Measurements from ENCODE around the gene UBE2Q1.

Gene UBE2Q1

DNA sequence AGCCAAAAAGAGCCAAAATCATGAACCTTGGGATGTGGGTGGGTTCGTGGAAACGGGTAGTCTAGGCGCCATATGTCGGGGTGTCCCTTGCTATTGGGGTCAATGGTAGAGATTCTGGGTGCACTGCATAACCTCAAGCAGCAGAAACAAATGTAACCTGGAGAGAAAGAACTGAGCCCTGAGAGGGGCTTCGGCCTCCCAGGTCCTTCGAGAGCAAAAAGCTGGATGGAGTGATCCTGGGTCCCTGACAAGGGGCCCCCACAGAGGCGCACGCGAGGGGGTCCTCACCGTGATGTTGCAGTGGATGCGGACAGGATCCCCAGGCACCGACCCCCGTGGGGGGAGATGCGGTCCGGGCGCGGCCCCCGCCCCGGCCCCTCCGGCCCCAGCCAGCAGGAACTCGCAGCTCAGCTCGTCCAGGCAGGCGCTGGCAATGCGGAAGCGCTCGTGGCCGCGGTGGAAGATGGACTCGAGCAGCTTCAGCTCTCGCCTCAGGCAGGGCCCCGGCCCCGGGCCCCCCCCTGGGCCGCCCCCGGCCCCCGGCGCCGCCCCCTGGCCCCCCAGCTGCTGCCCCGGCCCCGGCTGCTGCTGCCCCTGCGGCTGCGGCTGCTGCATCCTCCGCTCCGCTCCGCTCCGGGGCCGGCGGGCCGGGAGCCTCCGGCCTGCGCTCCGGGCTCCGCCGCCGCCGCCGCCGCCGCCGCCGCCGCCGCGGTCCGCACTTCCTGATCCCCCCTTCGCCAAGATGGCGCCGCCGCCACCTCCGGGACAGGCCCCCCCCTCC, at the start of gene UBE2Q1:
TSS of gene UBE2Q1 (minus strand) at position 724 of the 781 bp plus-strand sequence. CDS start at position 615, 109 bp downstream.
- FAIRE-seq, result no peak

DNA sequence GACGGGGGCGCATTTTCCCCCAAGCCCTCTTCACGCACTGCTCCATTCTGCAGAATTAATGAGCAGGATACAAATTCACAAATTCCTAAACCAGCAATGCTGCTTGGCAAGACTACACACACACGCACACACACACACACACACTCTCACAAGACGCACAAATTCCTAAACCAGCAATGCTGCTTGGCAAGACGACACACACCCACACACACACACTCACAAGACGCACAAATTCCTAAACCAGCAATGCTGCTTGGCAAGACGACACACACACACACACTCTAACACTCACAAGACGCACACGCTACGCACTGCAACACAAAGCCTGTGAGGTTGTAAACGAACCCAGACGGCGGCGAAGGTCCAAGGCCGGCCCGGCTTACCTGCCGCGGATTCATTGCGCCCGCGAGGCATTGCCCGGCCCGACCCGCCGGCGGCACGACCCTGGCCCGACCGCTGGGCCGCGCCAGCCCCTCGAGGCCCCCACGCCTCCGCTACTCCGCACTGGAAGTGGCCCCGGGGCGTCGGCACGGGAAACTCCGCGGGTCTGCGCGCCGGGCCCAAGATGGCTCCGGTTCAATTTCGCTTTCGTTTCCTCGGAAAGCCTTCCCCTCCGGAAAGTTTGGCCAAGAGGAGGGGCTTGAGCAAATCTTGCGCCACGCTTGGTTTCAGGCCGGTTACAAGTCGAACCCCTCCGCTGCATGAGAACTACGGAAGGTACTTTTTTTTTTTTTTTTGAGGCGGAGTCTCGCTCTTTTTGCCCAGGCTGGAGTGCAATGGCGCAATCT, 49.3 kb upstream of the UBE2Q1 start, which contains the start of gene ADAR:
TSS of gene ADAR (minus strand) at position 578 of the 788 bp plus-strand sequence. CDS start at position 398, 180 bp downstream.
- peak; percentile 81 for FAIRE-seq

DNA sequence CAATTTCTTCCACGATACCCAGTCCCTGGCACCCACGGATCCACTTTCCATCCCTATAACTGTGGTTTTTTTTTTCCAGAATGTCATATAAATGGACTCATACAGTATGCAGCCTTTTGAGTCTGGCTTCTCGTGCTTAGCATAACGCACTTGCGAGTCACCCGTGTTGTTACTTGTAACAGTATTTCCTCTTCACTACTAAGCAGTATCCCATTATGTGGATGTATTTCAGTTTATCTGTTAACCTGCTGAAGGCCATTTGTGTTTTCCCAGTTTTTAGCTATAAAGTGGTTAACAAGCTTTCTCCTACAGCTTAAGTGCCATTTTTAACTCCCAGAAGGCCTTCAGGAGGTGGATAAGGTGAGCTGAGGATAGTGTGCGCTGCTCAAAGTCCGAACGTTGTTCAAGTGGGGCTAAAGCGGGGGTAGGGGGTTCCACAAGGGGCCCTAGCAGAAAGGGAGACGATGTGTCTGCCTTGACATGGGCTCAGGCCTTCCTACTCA, 48.7 kb upstream of the UBE2Q1 start:
- no peak for FAIRE-seq

DNA sequence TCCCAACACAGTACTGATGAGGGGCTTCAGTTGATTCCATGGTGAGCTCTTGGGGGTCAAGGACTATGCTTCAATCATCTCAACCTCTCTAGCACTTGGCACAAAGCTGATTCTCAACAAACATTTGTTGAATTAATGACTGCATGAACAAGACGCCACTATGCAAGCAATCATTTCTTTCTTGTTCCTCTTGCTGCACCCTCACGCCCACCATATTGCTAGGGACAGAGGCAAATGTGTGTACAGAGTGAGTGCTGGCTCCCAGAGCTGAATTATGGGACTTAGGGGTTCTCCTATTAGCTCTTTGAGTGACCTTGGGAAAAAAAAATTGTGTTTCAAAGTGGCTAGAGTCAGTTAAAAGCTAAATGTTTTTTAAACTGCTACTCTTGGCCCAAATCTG, 47.1 kb upstream of the UBE2Q1 start:
- no peak for FAIRE-seq

DNA sequence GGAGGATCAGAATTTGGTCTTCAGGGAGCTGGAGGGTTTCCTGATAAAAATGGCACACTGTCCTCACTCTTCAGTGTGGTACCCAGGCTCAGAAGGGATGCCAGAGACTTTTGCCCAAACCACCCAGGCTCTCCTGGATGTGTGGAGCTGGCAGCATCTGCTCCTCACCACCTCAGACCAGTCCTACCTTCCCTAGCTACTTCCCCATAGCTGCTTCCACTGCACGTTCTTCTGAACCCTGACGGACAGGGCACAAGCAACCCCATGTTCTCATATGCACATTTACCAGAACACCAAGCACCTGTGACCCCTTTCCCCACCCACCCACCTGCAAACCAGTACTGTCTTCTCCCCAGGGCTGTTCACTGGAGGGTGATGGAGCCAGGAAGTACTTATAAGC, 44.9 kb upstream of the UBE2Q1 start:
- no peak for FAIRE-seq

DNA sequence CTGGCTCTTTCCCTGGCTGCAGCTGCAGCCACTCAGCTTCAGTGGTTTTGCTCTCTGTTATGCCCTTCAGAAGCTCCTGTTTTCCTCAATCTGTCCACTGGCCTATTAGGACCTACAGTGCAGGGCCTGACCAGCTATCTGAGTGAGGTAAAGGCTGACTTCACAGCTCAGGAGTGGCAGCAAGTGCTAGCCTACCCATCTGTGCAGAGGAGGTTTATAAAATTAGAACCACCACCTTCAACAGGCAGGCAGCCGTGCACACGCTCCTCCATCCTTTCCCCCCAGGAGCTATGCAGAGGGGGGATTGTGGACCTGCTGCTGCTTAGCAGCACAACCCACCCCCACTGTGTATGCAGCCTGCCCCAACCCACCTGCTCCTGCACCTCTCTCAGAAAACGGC, 41.2 kb upstream of the UBE2Q1 start:
- no peak for FAIRE-seq

DNA sequence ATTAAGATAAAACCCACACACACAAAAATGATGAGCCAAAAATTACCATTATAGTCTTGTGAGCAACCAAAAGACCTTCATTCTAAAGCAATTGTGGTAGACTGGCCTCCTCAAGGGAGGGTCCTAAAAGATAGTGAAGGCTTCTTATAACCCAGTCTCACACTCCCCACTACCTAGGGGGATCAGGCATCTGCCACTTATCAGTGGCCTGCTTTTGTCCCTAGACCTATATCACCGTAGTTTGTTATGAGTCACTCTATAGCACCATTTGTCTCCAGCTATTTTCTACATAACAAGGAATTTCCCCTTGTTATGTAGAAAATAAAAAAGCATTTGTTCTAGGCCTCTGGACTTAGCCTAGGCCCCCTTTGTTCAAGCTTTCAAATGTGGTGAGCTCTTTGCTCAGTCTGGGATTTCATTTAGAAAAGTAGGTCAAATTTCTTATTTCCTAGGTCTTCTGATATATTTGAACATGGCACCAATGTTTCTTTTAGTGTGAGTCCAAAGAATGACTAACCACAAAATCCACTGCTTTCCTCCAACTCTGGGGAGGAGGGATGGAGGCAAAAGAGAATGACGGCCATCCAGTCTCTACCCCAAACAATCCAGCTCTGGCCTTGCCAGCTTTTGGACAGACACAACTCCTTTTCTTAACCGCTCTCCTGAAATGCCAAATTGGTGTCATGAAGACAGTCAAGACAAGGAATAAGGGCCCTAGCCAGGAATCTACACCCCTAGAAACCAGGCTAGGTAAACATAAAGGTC, 40.6 kb upstream of the UBE2Q1 start:
- FAIRE-seq, result no peak

DNA sequence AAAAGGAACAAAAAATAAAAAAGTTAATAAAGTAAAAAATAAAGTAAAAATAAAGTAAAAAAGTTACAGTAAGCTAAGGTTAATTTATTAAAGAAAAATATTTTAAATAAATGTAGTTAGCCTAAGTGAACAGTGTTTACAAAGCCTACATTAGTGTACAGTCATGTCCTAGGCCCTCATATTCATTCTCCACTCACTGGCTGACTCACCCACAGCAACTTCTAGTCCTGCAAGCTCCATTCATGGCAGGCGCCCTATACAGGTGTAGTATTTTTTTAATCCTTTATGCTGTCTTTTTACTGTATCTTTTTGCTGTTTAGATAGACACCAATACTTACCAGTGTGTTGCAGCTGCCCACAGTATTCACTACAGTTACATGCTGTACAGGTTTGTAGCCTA, 37.2 kb upstream of the UBE2Q1 start:
- FAIRE-seq, result peak; percentile 94

DNA sequence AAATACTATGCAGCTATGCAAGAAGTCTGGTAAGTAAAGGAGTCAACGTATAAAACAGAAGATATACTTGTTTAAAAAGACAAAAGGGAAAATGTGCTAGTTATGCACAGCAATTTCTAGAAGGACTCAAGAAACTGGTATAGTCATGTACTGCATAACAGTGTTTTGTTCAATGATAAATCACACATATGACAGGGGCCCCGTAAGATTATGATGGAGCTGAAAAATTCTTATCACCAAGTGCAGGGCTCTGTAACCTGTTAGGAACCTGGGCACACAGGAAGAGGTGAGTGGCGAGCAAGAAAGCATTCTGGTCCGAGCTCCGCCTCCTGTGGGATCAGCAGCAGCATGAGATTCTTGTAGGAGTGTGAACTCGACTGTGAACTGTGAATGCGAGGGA, 36.3 kb upstream of the UBE2Q1 start:
- no peak for FAIRE-seq

DNA sequence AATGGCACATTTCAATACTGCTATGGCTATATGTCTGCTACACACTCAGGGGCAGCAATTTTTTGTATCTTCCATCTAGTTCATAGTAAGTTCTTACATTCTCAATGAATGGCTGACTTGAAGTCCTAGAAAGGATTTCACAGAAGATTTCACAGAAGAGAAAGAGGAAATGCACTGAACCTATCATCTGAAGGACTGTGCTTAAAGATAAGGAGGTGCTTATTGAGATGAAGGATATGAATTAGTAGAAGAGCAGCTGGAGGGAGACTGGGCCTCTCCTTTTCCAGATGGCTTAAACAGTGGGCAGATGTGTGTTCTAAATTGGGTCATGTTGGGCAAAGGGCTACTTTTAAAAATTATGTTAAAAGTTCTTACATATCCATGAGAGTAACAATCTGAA, 34.9 kb upstream of the UBE2Q1 start:
- FAIRE-seq, result no peak

DNA sequence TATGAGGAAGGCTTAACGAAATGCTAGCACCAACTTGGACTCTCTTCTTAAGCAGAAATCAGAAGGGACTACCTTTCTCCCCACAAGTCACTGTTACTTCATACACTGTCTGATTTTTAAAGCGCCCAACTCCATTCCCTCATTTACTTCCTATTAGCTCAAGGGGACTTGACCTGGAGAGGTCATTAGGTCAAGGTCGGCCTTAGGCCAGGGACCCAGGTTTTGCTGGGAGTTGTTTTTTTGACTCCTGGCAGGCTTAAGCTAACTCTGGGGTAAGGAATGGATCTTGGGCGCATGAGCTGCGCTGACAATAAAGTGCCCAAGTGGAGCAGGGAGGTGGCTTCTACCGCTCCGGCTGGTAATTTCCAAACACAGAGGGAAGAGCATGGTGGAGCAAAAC, 32.7 kb upstream of the UBE2Q1 start:
- no peak for FAIRE-seq

DNA sequence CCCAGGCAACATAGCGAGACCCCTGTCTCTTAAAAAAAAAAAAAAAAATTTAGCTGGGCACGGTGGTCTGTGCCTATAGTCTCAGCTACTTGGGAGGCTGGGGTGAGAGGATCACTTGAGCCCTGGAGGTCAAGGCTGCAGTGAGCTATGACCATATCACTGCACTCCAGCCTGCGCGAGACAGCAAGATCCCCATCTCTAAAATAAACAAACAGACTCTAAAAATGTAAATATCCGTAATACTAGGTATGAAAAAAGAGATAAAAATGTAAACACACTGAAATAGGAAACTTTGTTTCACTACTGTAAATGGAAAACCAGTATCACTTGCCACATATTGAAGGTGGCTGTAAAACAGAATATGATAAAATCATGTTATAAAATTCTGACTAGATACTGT, 32.3 kb upstream of the UBE2Q1 start:
- FAIRE-seq, result no peak

DNA sequence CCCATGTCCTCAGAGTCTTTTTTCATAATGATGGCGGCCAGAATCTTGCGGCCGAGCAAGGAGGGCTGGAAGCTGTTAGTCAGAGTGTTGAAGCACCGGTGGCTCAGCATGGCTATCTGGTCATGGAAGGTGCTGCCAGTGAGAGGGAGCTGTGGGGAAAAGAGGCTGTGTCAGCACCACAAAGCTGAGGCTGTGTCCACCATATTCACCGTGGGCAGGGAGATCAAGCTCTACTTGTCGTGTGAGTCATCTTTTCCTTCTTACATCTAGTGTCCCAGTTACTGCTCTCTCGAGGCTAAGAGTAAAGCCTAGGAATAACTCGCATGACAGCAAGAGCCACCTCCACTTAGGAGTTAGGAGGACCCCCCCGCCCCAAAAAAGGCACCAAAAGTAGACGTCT, 31.3 kb upstream of the UBE2Q1 start:
- FAIRE-seq, result no peak

DNA sequence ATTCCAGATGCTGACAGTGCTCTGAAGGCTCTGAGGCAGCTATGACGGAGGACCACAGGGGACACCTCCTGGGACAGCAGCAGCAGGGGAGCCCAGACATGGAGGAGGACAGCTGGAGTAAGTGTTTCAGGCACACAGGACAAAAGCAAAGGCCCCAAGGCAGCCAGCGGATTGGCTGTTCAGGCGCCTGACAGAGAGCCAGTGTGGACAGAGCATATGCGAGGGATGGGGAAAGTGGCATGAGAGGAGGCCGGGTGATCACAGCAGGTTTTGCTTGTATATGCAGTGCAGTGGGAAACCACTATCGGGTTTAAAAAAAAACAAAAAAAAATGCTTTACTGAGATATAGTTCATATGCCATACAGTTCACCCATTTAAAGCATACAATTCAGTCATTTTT, 28.2 kb upstream of the UBE2Q1 start:
- FAIRE-seq, result no peak

DNA sequence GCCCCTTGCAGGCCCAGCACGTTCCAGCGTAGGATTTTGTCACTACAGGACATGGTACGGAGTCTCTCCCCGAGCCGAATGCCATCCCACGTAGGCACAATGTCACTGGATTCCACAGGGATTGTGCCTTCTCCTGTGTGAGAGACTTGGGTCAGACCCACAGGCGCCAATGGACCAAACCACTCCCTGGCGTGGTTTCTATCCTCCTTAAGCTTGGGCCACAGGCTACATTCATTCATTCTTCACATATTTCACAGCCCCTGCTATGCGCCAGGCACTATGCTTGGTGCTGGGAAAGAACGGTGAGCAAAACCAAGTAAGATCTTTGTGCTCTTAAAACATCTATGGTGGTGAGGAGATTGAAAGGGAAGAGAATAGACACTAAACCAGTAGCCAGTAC, 27.8 kb upstream of the UBE2Q1 start:
- FAIRE-seq, result no peak

DNA sequence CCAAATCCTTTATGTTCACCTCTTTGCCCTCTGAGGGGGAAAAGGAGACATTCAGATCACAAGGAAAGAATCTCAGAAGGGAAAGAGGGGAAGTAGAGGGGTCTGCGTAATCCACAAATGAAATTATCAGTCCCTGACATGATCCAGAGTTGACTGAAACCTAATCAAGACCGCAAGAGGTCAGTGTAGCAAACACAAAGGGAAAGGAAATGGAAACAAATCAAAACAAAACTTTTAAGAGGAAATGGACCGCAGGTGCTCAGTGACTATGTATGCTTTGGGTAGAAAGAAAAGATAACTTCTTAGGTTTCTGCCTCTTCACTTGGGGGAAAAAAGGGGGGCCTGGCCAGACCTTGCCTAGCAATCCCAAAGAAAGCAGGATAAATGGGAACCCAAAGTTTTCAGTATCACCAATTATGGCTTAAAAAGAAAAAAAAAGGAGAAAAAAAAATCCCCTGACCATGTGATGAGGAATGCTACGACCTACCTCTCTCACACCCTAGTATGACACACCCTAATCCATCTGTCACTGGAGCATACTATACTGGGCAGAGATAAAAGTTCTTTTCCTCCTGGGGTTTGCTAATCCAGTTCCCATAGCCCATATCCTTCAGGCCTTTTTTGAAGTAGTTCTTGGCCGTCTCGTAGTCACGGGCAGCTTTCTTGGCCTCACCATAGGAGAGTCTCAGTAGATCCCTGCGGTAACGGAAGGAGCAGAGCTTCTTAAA, 26.0 kb upstream of the UBE2Q1 start:
- FAIRE-seq, result no peak

DNA sequence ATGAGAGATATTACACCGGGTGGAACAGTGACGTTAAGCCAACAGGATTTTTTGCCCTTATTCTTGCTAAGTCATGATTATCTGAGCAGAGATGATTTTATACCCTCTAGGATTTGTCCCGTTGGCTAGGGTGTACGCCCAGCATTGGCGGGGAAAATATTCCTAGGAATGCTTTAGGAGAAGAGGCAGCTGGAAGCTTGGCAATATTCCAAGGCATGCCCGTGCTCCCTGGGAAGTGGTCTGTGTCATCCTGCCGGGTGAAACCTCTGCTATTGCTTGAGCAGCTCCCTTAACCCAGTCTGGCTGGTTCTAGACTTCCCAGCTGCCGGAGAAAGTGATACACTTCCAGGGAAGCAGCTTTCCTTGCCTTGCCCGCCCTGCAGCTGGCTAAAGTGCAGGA, 25.3 kb upstream of the UBE2Q1 start:
- no peak for FAIRE-seq

DNA sequence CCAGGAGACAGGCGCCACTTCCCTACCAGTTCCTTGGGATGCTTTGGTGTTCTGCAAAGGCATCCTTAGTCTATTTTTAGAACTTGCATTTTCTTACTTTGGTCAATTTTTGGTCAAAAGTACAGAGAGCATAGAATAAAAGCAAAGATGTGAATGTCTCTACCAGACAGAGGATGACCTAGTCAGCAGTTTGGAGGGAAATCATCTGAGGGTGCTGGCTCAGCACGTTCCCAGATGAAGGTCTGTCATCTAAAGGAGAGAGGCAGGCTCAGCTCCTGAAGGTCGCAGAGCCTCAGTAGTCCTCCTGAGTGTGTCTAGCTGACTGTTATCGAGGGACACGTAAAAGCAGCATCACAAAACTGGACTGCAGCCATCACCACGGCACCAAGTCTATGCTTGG, 24.4 kb upstream of the UBE2Q1 start:
- FAIRE-seq, result no peak

DNA sequence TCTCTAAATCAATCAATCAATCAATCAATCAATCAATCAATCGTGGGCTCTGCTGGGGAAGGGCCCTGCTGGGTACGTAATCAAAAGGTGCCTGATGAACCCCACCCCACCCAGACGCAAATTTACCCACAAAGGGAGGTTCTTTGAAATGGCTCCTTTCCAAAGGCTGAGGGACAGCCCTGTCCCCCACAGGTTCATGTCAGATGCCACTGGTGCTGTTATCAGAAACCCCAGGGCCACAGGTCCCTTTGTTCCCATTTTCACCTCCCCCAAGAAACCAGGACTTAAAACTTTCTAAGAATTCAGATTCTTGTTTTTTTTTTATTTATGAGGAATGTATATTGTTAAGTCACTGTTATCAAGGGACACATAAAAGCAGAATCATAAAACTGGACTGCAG, 23.3 kb upstream of the UBE2Q1 start:
- no peak for FAIRE-seq

DNA sequence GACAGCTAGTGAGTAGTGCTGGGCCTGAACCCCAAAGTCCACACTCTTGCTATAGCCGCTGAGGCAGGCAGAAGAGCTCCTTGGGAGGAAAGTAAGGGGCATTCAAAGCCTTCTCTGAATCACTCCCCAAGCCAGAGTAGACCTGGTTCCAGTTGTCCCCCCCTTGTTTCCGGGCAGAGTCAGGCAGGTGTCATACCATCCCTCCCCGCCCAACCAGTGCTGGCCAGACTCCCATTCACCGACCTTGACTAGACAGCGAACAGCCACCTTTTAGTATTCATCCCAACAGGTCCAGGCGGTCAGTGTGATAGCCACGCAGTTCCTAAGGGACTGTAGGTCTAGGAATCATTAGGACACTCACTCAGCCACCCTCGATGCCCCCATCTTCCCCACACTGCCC, 20.9 kb upstream of the UBE2Q1 start:
- FAIRE-seq, result no peak

DNA sequence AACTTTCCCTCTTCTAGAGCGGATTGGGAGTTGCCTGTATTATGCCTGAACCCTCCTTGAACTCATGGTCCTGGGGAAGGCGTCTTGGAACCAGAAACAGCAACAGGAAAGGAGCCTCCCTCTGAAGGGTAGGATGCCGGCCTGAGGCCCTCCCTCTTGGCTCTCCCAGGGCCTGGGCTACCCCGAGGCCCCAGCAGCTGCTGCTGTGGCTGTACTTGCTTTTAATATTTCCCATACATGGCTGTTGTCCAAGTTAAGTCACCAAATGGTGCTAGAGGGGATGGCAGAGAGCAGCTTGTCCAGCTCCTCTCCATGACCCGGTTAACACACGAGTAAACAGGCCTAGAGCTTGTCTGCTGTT, 19.6 kb upstream of the UBE2Q1 start:
- no peak for FAIRE-seq

DNA sequence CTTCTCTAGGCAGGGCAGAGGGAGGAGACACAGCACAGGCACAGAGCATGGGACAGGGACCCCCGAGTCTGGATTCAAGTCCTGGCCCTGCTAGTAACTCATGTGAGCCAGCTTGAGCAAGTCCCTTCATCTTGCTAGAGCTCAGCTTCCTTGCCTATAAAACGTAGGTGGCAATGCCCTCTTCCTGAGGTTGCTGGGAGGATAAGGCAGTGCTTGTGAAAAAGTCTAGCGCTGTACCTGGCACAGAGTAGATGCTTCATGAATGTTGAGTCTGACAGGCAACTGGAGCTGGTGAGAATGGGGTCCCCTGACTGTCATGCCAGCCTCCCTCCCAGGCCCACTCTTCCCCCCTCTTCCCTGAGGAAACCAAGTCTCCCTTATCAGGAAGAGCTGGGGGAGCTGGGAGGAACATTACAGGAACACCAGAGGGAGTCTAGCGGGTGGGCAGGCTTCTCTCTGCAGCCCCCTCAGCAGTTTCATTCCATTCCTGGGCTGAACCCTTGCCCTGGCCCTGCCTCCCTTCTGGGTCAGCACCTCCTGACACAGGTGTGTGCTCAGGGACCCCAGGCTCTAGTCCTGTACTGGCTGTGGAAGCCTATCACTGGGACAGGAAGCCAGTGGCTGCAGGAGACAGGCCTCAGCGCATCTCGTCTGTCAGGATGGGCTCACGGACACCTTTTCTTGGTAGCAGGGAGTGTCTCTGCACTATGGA, 19.0 kb upstream of the UBE2Q1 start:
- FAIRE-seq, result no peak
